ENCODE data around the gene KIF9.
"Not testable (repeated sequence)": the region's sequence is repeated elsewhere in the genome, so short reads cannot be mapped to it uniquely, and the experiment has no call there.

Gene KIF9

DNA sequence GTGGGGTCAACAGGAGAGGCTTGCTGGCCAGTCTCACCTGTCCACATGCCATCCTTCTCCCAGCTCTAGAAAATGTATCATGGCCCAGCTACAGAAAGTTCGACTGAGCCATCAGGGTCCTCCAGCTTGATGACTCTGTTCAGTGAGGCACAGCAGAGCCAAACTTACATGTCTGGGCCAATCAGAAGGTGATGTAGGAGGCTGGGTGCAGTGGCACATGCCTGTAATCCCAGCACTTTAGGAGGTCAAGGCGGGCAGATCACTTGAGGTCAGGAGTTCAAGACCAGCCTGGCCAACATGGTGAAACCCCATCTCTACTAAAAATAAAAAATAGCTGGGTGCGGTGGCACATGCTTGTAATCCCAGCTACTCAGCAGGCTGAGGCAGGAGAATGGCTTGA is 31.5 kb downstream of the KIF9 start:
- not testable (repeated sequence) for DNase-seq (ENCODE audit: low spot score)

DNA sequence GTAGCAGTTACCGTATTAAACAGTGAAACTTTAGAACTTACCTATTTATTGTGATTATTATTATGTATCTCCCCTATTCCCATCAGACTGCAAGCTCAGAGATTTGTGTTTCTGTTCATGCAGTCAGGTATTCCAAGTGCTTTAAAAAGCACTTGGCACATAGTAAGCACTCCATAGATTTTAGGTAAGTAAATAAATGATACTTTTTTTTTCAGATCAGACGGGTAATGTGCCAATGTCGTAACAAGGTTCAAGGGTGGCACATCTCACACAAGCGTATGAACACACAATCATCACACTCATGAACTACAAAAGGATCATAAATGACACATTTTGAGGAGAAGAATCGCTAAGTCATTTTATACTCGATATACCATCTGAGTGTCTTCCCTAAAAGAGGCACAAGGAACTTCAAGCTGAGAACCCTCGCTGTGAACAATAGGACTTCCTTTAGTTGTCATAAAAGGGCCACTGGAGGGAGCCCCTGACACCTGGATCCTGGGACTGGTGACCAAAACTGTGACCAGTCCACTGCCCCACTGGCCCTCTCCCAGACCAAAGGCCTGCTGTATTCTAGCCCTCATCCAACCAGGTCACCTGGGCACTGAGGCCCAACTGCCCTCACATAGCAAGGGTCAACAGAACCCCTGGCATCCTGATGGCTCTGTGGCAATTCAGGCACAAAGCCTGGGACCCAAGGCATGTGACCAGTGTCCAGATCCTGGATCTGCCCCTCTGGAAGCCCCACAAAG is 32.1 kb downstream of the KIF9 start:
- no peak for DNase-seq (ENCODE audit: low spot score)

DNA sequence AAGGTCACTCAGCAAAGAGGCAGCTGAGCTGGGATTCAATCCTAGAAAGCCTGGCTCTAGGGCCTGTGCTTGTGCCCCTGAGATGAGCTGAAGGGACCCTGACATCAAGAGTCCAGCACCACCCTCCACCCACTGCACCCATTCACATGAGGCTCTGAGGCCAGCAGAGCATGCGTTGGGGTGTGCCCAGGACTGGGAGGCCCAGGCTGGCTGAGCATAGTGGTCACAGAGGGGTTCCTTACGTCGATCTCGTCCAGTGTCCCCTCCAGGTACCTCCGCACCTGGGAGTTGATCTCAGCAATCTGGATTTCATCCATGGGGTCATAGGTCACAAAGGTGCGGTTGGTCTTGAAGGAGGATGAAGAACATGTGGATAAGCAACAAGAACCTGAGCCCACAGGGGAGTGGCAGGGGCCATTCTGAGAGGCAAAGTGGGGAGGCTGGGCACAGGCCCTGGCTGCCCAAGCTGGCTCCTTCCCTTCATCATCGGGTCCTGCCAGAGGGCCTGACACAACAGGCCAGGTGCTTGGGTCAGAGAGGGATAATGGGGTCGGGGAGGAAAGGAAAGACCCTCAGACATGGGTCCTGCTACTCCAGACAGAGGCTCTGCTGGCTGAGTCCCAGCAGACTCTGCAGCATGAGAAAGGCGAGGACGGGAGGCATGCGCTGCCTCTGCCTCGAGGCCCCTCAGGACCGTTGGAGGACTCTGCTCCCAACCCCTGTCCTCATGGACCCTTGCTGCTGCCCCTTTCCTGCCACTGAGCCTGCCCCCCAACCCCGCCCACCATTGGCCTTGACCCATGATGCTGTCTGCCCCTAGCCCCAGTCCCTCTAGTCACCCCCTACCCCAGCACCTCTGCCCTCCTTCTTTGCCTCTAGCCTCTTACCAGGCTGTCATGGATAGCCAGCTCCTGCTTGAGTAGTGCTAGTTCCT is 35.2 kb downstream of the KIF9 start:
- no peak for DNase-seq (ENCODE audit: low spot score)

DNA sequence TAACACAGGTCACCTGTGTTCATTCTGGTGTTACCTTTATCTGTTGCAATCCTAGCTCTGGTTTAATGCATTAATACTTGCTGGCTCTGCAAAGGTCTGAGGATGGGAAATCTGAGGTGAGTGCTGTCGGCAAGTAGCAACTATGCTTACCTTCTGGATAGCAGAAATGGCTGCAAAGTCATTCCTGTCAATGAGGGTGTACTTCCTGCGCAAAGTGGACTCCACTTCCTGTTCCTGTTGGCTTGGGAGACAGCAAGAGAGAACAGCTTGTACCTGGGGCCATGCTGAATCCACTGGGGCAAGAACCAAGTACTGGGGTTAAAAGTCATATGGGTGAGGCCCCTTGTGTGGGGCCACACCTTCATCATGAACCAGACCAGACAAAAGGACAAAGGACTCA is 37.3 kb downstream of the KIF9 start:
- no peak for DNase-seq (ENCODE audit: low spot score)

DNA sequence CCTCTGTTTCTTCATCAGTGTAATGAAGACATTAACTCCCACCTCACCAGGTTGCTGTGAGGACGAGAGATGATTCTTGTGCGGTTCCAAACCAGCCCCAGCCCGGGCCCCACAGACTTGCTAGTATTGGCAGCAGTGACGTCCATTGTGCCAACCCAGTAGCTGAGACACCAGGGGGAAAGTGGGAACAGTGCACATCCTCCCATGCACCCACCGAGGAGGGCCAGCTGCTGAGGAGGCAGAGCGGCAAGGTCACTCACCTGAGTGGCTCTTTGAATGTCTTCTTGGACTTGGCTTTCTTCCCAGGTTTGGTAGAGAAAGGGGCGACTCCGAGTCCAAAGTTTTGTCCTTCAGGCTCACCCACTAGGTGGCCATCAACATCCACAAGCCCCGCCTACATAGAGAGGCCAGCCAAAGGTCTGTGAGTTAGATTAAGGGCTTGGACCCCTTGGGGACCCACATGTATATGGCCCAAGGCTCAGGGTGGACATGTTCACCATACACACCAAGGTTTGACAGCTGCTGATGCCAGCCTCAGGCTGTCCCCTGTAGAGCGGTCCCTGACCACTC is 38.0 kb downstream of the KIF9 start:
- DNase-seq (ENCODE audit: low spot score): no peak

DNA sequence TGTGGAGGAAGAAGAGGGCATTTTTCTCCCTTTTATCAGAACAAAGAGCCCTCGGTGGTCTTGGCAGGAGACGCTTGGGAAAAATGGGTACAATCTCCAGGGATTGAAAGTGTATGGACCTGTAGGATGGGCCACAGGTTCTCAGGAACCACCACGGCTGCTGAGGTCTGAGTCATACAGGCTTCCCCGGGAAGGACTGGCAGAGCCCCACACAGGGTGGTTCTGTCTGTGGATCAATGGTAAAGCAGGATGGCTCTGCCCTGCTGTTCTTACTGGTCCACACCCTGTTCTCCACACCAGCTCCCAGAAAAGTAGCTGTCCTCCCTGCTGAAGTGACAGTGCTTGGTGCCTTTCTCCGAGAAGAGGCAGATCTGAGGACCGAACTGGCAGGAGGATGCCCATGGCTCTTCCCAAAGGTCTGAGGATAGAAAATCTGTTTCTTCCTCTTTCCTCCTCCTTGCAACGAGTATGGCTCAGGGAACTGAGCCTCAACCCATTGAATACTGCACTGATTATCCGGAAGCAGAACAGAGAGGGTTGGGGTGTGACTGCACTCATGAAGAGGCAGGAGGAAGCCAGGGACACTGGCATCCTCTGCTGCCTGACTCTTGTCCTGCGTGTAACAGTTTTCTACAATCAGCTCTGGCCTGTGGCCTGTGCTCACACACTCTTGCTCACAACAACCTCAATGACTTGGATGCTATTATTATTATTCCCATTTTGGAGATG is 39.0 kb downstream of the KIF9 start:
- DNase-seq (ENCODE audit: low spot score): no peak

DNA sequence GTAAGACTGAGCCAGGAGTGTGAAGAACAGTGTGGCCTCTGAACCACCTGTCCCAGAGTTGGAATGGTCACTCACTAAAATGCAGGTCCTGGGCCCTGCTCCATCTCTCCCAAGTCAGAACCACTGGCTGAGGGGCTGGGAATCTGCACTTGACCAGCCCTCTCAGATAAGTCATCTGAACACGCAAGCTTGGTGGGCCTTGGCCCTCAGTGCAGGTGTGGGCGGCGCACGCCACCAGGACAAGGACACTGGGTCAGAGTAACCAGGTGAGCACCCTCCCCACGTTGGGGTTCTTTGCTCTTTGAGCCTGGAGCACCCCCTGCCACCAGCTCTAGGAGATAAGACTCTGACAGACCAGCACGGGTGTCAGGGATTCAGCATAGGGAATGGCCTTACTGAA is 42.7 kb downstream of the KIF9 start:
- no peak for DNase-seq (ENCODE audit: low spot score)

DNA sequence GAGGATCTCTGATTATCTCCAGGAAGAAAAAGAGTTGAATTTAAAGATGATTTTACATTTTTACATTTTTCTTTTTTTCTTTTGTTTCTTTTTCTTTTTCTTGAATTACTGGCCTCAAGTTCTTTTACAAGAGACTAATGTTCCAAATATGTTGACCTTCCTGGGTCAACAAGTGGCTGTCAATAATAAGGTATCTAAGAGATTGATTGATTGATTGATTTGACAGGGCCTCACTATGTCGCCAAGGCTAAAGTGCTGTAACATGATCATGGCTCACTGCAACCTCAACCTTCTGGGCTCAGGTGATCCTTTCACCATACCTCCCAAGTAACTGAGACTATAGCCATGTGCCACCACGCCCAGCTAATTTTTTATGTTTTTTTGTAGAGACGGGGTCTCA is 44.6 kb downstream of the KIF9 start:
- DNase-seq (ENCODE audit: low spot score): no peak

DNA sequence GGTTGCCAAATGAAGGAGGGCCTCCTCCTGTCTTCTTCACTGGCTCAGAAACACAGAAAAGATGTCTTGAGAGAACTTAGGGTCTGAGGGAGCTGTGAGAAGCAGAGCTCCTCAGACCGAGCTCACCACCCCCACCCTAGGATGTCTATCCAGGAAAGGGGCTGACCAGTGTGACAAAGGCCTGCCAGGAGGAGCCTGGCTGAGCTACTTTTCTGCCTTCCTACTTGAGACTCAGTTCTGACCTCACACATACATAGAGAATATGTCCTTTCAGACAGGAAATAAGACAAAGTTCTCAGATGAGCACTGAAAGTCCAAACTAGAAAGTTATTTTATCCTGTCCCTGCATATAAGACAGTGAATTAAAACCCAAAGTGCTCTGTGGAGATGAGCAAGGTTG is 54.5 kb downstream of the KIF9 start:
- no peak for DNase-seq (ENCODE audit: low spot score)

DNA sequence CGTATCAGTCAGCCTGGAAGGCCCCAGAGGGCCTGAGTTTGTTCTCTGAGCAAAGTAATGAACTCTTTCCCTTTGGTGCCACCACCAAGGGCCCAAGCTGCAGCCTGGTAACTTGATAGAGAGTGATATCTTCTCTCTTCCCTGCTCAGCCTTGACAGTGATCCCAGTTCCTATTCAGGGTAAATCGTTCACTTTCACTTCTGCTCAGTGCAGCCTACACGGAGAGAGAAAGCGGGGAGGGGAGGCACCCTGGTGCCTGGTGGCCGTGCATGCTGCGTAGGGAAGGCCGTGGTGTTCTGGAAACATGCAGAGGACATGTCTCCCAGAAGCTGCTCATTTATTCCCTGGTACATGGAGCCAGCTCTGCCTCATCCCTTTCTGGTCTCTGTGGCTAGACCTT is 54.9 kb downstream of the KIF9 start:
- DNase-seq (ENCODE audit: low spot score): peak; percentile 28

DNA sequence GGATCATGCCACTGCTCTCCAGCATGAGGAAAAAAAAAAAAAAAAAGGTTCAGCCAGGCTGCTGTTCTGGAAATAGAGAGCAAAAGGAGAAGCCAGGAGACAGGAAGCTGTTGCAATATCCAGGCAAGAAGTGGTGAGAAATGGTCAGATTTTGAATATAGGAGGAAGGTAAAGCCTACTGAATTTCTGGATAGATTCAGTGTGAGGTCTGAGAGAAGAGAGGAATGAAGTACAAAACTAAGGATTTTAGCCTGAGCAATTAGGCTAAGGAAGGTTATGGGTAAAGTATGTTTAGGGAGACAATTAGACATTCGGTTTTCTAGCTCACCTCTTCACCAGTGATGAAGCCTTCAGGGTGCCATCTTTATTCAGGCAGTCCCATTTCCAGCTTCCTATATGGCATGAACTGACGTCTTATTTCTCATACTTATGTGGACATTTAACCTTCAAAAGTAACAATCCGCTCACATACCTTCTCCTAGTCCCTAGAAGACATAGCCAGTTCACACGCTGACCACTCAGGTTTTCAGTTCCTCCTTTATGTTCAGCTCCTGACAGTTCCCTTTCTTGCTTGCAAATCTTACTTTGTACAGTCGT is 57.2 kb downstream of the KIF9 start:
- DNase-seq (ENCODE audit: low spot score): no peak

DNA sequence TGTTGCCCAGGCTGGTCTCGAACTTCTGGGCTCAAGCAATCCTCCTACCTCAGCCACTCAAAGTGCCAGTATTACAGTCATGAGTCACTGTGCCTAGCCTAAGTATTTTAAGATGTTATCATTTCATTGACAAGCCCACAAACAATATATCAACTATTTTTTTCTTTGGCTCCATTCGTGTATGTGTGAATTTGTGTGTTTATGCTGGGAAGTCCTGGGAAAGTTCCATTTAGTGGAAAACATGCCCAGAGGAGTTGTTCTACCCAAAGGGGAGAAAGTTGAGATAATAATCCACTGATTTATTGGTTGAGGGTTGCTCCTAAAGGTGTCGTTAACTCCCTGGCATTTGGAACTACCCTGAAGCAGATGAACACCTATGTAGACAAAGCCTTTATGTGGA is 58.8 kb downstream of the KIF9 start:
- no peak for DNase-seq (ENCODE audit: low spot score)

DNA sequence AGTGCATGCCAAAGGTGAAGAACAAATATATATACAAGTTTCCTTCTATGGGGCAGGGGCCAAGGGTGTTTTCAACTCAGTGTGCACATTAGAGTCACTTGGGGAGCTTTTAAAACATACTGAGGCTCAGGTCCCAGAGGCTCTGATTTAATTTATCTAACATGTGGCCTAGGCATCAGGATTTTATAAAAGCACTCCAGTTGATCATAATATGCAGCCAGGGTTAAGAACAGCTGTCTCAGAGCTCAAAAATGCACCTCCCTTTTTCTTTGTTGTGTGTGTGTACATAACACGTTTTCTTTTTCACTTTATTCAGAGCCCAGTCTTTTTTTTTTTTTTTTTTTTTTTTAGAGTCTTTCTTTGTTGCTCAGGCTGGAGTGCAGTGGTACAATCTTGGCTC is 60.8 kb downstream of the KIF9 start:
- DNase-seq (ENCODE audit: low spot score): no peak

DNA sequence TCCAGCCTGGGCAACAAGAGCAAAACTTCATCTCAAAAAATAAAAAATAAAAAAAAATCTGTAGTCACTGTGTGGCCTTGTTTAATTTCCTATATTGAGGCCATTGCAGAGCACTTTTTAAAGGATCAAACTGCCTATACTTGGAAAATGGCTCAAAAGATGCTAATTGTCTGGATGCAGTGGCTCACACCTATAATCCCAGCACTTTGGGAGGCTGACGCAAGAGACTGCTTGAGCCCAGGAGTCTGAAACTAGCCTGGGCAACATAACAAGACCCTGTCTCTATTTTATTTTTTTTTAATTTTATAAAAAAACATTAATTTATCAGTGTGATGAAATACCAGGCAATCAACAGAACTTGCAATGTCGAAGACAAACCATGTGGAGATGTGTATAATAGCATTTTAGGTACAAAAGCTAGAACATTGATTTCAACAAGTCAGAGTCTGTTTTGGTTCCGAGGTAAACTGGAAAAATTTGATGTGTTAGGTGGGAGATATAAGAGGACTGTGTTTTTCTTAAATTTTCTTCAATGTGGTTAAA is 71.7 kb downstream of the KIF9 start:
- no peak for DNase-seq (ENCODE audit: low spot score)

DNA sequence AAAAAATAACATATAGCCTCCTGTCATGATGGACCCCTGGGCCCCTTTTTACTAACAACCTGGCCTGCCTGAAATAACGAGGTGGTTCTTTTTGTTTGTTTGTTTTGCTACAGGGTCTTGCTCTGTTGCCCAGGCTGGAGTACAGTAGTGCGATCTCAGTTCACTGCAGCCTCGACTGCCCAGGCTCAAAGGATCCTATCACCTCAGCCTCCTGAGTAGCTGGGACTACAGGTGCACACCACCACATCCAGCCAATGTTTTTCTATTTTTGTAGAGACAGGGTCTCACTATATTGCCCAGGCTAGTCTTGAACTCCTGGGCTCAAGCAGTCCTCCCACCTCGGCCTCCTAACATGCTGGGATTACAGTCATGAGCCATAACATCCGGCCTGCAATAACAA is 76.6 kb downstream of the KIF9 start:
- not testable (repeated sequence) for DNase-seq (ENCODE audit: low spot score)

DNA sequence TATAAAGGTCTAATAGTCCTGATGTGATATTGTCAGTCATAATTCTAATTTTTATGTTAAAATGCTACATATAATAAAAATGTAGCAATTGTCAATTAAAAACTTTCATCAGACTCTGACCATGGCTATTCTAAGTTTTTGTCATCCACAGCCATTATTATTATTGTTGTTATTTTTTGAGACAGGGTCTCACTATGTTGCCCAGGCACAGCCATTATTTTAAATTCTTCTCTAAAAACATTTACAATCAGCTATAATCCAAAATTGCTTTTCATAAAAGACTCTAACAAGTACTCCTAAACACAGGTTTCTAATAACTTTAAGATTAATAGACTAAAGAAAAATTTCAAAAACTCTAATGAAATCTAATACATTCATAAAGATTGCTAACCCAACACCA is 77.7 kb downstream of the KIF9 start:
- no peak for DNase-seq (ENCODE audit: low spot score)

DNA sequence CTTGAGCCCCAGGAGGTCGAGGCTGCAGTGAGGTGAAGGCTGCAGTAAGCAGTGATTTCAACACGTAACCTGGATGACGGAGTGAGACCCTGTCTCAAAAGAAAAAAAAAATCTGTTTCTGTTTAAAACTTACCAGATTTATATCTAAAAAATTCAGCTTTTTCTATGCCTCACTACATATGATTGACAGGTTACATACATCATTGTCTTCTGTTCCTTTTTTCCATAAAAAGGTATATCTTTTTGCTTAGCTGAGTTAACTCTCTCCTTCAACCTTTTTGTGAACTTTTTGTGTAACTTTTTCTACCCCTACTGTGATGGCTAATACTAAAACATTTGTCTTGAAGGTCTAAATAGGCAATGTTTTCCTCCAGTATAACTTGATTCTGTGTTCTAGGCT is 80.1 kb downstream of the KIF9 start:
- no peak for DNase-seq (ENCODE audit: low spot score)

DNA sequence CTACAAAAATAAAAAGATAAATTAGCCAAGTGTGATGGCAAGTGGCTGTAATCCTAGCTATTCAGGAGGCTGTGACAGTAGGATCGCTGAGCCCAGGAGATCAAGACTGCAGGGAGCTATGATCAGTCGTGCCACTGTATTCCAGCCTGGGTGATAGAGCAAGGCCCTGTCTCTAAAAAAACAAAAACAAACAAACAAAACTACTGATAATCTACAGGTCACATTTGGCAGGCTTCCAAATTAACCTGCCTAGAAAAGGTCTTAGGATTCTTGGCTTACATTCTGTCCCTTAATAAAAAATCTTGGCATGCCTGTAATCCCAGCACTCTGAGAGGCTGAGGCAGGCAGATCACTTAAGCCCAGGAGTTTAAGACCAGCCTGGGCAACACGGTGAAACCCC is 85.3 kb downstream of the KIF9 start:
- DNase-seq (ENCODE audit: low spot score): no peak

DNA sequence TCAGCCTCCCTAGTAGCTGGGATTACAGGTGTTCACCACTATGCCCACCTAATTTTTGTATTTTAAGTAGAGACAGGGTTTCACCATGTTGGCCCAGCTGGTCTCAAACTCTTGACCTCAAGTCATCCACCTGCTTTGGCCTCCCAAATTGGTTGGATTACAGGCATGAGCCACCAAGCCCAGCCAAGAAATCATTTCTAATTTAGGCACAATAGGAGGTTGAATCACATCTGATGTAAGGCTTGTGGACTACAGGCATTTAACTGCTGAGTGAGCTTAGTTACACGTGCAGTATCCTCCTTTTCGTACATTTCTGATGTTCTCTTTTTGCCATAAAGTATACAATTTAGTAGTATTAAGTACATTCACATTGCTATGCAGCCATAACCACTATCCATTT is 87.6 kb downstream of the KIF9 start:
- no peak for DNase-seq (ENCODE audit: low spot score)

DNA sequence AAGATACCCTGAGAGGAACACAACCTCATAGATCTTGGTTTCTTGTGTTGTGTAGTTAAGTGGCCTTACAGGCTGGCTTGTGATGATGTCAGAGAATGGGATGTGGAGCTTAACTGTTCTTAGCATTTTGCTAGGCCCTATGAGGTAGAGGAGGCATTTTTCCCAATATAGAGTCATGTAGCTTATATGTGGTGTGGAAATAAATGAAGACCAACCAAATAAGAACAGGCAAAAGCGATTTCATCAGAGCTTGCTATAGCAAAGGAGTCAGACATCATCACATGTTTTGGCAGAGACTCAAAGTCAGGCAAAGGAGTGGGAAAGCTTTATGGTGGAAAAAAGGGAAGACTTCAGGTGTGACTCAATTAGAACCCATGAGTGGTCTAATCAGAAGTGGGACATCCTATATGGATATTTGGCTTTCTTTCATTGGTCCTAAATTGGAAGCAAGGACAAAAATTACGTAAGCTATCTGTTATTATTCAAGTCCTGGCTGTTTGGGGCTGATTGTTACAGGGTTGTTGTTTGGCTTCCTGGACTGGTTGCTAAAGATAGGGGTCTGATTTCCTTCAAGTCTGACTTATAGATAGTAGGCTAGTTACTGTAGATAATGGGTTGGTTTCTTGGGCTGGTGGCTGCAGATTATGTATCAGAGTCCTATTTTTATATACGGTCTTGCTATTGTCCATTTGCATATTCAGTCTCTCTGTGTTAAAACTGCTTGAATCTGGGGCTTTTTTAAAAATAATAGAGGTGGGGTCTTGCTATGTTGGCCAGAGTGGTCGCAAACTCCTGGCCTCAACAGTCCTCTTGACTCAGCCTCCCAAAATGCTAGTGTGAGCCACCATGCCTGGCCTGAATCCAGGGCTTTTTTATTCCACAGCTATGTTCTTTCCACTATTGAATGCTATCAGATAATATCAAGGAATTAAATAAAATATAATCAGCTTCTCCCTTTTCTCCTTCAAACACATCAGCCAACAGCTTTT is 88.4 kb downstream of the KIF9 start:
- no peak for DNase-seq (ENCODE audit: low spot score)
